Suppressor macrophage treated with lipopolysaccharide for 1 hour (primary cell): ENCODE data around the gene GRIK1.

Experiments used
- DNase-seq, 3 donors: peaks; one replicate each; pipeline ENCODE4 v3.0.0-alpha.2; 2020 to 2022

The GRIK1 gene

DNA sequence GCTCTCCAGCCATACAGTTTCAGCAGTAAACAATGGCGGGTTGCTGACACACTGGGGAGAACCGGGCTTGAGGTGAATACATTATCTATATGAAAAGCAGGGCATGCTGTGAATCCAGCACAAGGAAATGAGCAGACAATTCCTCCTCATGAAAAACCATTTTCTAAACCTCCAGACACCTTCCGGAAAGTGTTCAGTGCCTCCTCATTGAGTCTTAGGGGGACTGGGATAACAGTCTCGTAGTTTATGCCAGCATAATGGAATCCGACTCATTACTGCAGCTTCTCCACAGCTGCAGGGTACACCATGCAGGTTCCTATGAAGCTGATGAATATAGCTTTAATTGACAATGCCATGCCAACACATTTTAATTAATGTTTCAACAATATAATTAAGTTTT is 356.9 kb downstream of the GRIK1 start:
- no peak for DNase-seq

- DNase-seq: no peak
Observed at GRCh38 chr21:29581393-29581792, 358.4 kb downstream of the GRIK1 start.

DNA sequence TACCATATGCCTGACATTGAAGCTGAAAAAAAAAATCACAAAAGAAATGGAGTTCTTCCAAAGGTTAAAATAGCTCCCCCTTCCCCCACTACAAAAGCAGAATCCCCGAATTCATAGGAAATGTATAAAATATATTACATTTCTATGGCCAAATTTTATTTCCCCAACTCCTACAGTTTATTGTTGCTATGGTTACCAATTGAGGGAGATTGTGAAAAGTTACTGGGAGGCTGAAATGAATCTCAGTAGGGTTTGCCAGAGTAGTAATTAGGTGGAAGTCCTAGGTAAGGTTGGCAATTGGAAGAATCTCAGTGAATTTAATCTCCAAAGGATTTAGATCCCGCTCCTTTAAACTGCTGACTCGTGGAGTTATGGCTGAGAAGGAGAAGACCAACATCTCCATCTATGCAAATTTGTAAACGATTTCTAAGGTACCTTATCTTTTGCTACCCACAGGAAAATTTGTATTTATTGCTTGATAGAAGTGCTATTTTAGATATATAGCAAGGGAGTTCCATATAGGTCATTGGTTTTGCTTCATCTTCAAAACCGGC is 359.0 kb downstream of the GRIK1 start:
- no peak for DNase-seq

DNA sequence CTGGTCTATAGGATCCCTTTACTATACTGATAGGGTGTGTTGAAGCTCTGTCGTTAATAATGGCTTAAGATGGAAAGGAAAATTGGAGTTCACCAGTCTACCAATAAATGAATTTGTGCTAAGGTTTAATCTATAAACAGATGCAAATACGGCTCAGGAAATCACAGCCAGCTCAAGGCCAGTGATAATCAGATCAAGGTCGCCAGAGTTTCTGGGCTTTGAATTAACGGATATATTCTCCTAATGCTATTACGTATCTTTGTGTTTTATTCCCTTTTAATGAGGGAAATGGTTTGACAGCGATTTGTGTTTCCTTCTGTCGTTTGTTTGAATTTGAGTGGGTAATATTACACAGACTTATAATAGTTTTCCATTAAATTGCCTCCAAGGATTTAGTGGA is 361.5 kb downstream of the GRIK1 start:
- no peak for DNase-seq

DNA sequence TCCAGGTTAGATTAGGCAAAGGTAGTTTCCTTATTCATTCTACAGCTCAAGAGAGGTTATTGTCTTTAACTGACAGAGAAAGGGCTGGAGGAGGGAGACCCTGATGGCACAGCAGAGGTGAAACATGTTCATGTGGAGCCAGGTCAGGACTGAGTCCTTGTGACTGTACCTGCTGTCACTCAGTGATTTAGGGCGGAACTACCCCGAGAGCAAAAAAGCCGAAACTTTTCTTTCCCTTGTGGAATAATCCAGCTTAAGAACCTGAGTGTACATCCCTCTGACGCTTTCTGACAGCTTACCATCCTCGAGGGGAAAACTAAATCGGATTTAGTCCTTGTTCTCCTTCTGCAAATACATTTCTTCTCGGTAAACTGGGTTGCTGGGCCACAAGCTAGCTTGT is 367.8 kb downstream of the GRIK1 start:
- DNase-seq: no peak

DNA sequence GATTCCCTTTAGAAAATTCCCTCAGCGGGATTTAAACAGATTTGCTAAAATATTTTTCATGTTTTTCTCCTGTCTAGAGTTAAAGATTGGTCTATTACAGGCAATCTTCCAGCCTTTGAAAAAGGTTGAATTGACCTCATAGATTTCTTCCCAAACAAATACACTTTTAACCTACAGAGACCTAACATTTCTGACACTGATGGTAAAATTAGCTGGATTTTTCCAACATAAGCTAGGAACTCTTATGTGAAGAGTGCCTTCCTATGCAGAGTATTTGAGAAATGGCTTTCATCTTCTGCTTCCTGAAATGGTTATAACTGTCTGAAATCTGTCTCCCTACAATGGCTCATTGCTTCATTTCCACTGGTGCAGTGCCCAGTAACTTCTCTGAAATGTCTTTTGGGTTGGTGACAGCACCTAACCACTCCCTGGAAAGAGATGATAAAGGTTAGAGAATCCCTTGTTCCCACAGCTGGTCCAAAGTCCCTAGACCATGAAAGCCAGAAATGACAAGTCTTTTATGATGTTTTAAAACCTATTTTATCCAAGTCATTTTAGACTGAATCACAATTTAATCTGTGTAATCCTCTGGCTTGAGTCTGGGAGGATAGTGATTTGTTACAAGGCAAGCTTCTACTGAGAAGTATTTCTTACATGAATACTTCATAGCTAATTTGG is 371.6 kb downstream of the GRIK1 start:
- no peak for DNase-seq

GRCh38 chr21:29557931-29558725 is 381.7 kb downstream of the GRIK1 start:
- no peak for DNase-seq

DNA sequence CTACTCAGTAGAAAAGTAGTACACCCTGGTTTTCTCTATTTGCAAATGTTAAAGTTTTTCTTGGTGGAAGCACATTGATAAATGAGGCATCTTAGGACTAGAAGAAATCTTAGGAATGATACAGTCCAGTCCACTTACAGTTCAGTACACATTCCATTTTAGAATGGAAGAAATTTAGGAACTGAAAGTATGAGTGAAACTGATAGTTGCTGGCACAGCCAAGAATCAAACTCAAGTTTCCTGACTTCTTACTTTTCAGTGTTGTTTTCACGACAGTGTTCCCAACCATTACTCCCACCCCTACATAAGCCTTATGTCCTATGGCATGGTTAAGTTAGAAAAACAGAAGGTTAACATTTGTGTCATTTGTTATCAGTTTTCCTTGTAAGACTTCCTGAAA is 382.6 kb downstream of the GRIK1 start:
- DNase-seq: peak; percentile 31 to 57 (median 50)

DNA sequence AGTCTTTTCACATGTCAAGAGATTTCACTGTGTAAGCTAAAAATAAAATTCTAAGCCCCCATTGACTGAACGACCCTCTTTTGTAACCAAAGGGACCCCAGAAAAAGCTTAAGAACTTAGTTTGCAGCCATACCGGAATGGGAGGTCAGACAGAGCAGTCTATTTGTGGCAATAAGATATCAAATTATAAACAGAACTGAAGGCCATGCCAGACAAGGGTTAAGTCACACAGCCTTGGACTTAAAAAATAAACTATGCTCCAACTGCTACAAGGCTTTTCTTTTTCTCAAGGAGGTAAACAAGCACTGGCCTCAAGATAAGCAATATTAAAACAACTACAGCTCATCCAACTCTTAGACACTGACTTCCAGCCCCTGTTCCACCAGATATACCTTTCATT is 384.2 kb downstream of the GRIK1 start:
- no peak for DNase-seq

GRCh38 chr21:29550205-29550604 is 389.6 kb downstream of the GRIK1 start:
- no peak for DNase-seq

- DNase-seq: no peak
Observed at GRCh38 chr21:29549614-29550013, 390.2 kb downstream of the GRIK1 start.

DNA sequence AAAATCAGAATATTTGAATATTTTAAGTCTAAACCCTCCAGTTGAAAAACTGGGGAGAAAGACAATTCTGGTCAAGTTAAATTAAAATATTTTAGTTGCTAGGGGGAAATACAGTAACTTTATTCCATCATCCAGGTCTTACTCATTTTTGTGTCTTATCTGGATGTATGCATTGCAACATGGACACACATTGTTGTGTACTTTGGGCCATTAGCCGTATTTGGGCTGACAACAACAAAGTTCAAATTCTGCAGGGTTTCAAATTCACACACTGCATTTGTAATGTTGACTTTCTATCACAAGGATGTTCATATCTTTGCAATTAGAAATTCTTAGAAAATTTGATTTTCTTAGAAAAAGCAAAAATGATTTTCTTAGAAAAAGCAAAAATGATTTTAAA is 391.8 kb downstream of the GRIK1 start:
- no peak for DNase-seq

DNA sequence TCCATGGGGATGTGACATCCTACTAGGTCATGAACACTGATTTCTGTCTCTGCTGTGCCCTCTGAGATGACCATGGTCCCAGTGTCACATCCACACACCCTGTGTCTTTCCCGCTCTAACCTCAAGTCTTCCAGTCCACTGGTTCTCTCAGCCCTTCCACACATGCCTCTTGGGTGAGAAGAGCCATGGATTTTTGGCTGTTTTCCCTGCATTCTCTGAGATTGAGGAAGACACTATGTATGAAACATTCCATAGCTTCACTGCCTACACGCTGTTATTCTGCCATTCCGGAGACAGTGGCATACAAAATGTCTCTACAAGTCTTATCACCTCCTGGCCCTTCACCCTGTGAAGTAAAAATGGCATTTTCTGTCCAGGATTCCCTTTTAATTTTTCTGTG is 393.7 kb downstream of the GRIK1 start:
- no peak for DNase-seq

- no peak for DNase-seq
Observed at GRCh38 chr21:29540289-29540688, 399.5 kb downstream of the GRIK1 start.

DNA sequence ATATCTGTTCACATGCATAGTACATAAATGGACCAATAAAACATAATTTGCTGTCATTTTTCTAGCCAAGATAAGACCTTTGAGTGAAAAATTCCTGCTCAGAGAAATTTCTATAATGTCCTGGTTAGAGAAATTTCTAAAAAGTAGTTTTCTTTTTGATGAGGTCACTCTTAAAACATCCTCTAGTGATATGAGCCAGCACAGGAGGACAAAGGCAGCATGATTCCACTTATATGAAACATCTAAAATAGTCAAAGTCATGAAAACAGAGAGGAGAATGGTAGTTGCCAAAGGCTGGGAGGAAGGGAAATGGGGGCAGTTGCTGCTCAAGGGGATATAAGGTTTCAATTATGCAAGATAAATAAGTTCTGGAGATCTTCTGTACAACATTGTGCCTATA is 401.7 kb downstream of the GRIK1 start:
- no peak for DNase-seq

DNA sequence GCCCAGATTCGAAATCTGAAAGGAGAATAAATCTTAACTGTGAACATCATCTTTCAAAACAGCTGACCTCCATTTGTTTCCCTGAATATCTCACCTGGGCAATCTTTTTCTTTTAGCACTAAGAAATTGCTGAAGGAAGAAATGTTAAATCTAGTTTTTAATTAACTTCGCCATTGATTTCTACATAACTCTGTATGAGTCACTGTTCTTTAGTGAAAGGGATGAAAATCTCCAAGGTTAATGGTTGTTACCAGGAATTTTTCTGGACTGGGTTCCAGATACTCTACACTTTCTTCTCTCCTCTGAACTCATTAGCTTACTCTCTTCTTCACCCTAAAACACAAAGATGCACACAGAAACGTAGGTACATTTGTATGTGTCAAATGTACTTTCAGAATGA is 405.3 kb downstream of the GRIK1 start:
- no peak for DNase-seq

- no peak for DNase-seq
Observed at GRCh38 chr21:29529139-29529538, 410.7 kb downstream of the GRIK1 start.

DNA sequence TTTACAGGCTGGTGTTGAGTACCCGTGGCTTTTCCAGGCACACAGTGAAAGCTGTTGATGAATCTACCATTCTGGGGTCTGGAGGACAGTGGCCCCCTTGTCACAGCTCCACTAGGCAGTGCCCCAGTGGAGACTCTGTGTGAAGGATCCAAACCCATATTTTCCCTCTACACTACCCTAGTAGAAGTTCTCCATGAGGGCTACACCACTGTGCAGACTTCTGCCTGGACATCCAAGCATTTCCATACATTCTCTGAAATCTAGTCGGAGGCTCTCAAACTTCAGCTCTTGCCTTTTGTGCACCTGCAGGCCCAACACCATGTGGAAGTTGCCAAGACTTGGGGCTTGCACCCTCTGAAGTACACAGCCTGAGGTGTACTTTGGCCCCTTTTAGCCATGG is 413.3 kb downstream of the GRIK1 start:
- no peak for DNase-seq

- DNase-seq: no peak
Observed at GRCh38 chr21:29524055-29524454, 415.7 kb downstream of the GRIK1 start.

DNA sequence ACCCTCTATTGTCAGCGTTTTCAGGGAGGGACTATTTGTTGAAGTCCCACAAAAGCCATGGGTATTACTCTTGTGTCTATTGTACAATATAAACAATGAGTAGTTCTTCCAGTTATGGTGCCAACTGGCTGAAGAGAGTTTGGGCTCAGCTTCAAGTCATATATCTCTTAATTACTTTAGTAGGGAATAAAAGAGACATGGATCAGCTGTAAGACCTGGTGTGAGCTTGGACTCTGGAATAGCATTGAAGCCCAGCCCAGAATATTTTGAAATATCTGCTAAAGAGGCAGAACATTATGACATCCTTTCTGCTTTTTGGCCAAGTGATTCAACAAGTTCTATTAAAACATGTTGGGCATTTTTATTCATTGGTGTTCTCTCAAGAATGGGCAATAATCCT is 416.1 kb downstream of the GRIK1 start:
- DNase-seq: no peak

DNA sequence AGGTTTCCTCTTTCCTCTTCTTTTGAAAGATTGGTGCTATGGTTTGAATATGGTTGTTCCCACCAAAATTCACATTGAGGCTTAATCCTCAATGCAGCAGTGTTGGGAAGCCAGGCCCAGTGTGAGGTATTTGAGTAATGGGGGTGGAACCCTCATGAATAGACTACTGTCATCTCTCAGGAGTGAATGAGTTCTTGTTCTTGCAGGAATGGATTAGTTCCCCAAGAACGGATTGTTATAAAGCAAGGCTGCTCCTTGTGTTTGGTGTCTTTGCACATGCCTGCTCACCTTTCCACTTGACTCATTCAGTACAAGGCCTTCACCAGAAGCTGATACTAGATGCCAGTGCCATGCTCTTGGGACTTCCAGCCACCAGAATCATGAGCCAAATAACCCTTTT is 417.9 kb downstream of the GRIK1 start:
- no peak for DNase-seq

- no peak for DNase-seq
Observed at GRCh38 chr21:29520171-29520570, 419.6 kb downstream of the GRIK1 start.

- DNase-seq: no peak
Observed at GRCh38 chr21:29514652-29515247, 425.0 kb downstream of the GRIK1 start.

DNA sequence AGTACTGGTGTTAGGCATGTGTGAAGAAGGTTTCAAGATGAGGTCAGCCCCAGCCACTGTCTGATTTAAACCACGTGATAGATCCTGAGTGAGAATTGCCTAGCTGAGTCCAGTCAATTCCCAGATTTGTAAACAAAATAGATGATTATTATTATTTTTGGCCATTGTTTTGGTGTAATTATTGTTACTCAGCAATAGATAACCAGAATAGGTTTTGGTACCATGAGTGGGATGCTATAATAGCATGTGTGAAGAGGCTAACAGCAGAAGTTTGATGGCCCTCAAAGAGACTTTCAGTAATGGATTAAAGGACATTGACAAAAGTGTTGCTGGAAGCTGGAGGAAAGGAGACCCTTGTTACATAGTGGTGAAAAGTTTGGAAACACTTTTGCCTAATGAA is 426.3 kb downstream of the GRIK1 start:
- no peak for DNase-seq
